ENCODE measurements around the gene COL18A1. TPM values are rescaled to one million over a fixed set of nuclear protein-coding genes. Genes with fewer than 3 reads are reported as not detected.

Gene COL18A1
- polyA plus RNA-seq, 3 donors, result 0.80 to 4.1 (median 1.1) TPM

DNA sequence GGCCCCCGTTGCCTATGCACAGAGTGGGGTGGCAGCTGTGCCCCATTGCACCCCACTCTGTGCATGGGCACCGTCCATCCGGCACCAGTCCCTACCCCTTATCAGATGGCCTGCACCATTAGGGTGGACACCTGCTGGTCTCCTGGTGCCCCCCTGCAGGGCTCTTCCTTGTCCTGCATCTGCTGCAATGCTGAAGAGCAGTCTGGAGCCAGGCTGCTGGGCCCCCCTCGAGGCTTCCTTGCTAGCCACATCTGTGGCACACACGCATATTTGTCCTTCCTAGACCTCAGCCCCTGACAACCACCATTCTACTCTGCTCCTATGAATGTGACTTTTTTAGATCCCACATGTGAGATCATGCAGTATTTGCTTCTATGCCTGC is 56.4 kb downstream of the COL18A1 start:
- intact Hi-C loops (cut with micrococcal nuclease), result no loop called here
- H3K9me3 Mint-ChIP-seq, result peaks cover 0 to 18% (median 8%) of the 10 kb centered on the region in 7 donors
- no peak overlapping the region for H3K27ac ChIP-seq (ENCODE audit: low read depth in 1 of 2, low read length in 2 of 2)
- no peaks in the 10 kb centered on the region for H4K20me1 ChIP-seq (ENCODE audit: insufficient read depth, low read length)
- H3K9me3 ChIP-seq (replicated peaks in 1 of 2; ENCODE audit: control insufficient read depth in 1 of 2, insufficient read depth in 1 of 2, low read length in 2 of 2), result peaks cover 0 to 3% of the 10 kb centered on the region in 2 donors
- no peak overlapping the region for H3K4me3 Mint-ChIP-seq
- H3K79me2 ChIP-seq (ENCODE audit: insufficient read depth, low read length), result no peaks in the 10 kb centered on the region
- WGBS (ENCODE audit: insufficient coverage), result 93% methylated on average over 5 of the region's 5 CpGs
- H3K4me1 Mint-ChIP-seq, result no peaks in the 10 kb centered on the region
- no peaks in the 10 kb centered on the region for H3K36me3 Mint-ChIP-seq
- H3K36me3 ChIP-seq (replicated peaks in 1 of 2; ENCODE audit: control insufficient read depth in 1 of 2, insufficient read depth in 2 of 2, low read length in 2 of 2), result no peaks in the 10 kb centered on the region
- no peak for DNase-seq
- no peaks in the 10 kb centered on the region for H3K27me3 ChIP-seq (ENCODE audit: control insufficient read depth in 2 of 2, insufficient read depth in 2 of 2, low read length in 2 of 2)
- H3K27ac Mint-ChIP-seq, result no peak overlapping the region
- H3K9ac ChIP-seq (ENCODE audit: insufficient read depth, low read length, poor library complexity, severe bottlenecking), result no peak overlapping the region
- TF ChIP-seq, protein P1, sequence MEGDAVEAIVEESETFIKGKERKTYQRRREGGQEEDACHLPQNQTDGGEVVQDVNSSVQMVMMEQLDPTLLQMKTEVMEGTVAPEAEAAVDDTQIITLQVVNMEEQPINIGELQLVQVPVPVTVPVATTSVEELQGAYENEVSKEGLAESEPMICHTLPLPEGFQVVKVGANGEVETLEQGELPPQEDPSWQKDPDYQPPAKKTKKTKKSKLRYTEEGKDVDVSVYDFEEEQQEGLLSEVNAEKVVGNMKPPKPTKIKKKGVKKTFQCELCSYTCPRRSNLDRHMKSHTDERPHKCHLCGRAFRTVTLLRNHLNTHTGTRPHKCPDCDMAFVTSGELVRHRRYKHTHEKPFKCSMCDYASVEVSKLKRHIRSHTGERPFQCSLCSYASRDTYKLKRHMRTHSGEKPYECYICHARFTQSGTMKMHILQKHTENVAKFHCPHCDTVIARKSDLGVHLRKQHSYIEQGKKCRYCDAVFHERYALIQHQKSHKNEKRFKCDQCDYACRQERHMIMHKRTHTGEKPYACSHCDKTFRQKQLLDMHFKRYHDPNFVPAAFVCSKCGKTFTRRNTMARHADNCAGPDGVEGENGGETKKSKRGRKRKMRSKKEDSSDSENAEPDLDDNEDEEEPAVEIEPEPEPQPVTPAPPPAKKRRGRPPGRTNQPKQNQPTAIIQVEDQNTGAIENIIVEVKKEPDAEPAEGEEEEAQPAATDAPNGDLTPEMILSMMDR (IDR thresholded peaks at IDR 0.05), result no peak
- no peak overlapping the region for H2AFZ ChIP-seq (ENCODE audit: insufficient read depth, low read depth, low read length, poor library complexity, severe bottlenecking)
- H3K27me3 Mint-ChIP-seq (ENCODE audit: low read depth in 3 of 3), result peaks cover 5 to 22% (median 13%) of the 10 kb centered on the region in 3 donors
- H3K4me2 ChIP-seq (replicated peaks; ENCODE audit: extremely low read depth, low read length, poor library complexity, severe bottlenecking), result no peak overlapping the region
- no peak overlapping the region for H3K4me3 ChIP-seq (replicated peaks in 1 of 3; ENCODE audit: low read depth in 2 of 3, low read length in 3 of 3)
- H3K4me1 ChIP-seq (ENCODE audit: control insufficient read depth in 1 of 2, insufficient read depth in 2 of 2, low read length in 2 of 2), result no peaks in the 10 kb centered on the region

DNA sequence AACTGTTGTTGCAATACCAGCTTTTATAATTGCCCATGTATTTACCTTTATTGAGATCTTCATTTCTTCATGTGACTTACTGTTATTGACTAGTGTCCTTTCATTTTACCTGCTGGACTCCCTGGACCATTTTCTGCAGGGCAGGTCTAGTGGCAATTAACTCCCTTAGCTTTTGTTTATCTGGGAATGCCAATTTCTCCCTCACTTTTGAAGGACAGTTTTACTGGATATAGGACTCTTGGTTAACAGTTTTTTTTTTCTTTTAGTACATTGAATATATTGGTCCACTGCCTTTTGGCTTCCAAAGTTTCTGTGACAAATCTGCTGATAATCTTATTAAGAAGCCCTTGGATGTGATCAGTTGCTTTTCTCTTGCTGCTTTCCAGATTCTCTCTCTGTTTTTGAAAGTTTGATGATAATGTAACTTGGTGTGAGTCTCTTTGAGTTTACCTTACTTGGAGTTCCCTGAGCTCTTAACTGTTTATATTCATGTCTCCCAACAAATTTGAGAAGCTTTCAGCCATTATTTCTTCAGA is 56.9 kb downstream of the COL18A1 start:
- Histone ChIP-seq H3K27me3 (ENCODE audit: control insufficient read depth in 2 of 2, insufficient read depth in 2 of 2, low read length in 2 of 2) (no peaks in the 10 kb centered on the region), H3K79me2 (ENCODE audit: insufficient read depth, low read length) (no peaks in the 10 kb centered on the region), H3K9ac (ENCODE audit: insufficient read depth, low read length, poor library complexity, severe bottlenecking) (no peak overlapping the region), H3K4me2 (replicated peaks; ENCODE audit: extremely low read depth, low read length, poor library complexity, severe bottlenecking) (no peak overlapping the region), H2AFZ (ENCODE audit: insufficient read depth, low read depth, low read length, poor library complexity, severe bottlenecking) (no peak overlapping the region), H3K4me3 (replicated peaks in 1 of 3; ENCODE audit: low read depth in 2 of 3, low read length in 3 of 3) (no peak overlapping the region), H3K36me3 (replicated peaks in 1 of 2; ENCODE audit: control insufficient read depth in 1 of 2, insufficient read depth in 2 of 2, low read length in 2 of 2) (no peaks in the 10 kb centered on the region), H3K4me1 (ENCODE audit: control insufficient read depth in 1 of 2, insufficient read depth in 2 of 2, low read length in 2 of 2) (no peaks in the 10 kb centered on the region), H4K20me1 (ENCODE audit: insufficient read depth, low read length) (no peaks in the 10 kb centered on the region), H3K9me3 (replicated peaks in 1 of 2; ENCODE audit: control insufficient read depth in 1 of 2, insufficient read depth in 1 of 2, low read length in 2 of 2) (peaks cover 0 to 3% of the 10 kb centered on the region in 2 donors), H3K27ac (ENCODE audit: low read depth in 1 of 2, low read length in 2 of 2) (no peak overlapping the region)
- TF ChIP-seq, protein P1 (IDR thresholded peaks at IDR 0.05), result no peak
- Mint-ChIP-seq H3K36me3 (no peaks in the 10 kb centered on the region), H3K9me3 (peaks cover 0 to 18% (median 8%) of the 10 kb centered on the region in 7 donors), H3K27me3 (ENCODE audit: low read depth in 3 of 3) (peaks cover 5 to 22% (median 14%) of the 10 kb centered on the region in 3 donors), H3K4me3 (no peak overlapping the region), H3K27ac (no peak overlapping the region), H3K4me1 (no peaks in the 10 kb centered on the region)
- intact Hi-C loops (cut with micrococcal nuclease), result no loop called here
- no peak for DNase-seq

All from CD14-positive monocyte (primary cell).